CD4-positive, alpha-beta T cell (primary cell): Measurements from ENCODE around the gene COPS3. TPM values are rescaled to one million over a fixed set of nuclear protein-coding genes. Genes with fewer than 3 reads are reported as not detected.

Experiments used
- ATAC-seq: fragments of 200-7000 bp; cut with Tn5 transposase; one replicate; pipeline ENCODE4 v1.10.0; 2022; ENCODE audit warnings: mild to moderate bottlenecking; ENCODE audit not compliant: poor library complexity
- CTCF ChIA-PET: fragments of 350-600 bp; sonication (Branson Sonifier 250); formaldehyde crosslinking; loops from one replicate; lab custom pipeline; 2021; ENCODE audit warnings: antibody characterized with exemption, inconsistent platforms; lab: Charles Lee
- POLR2A ChIA-PET: fragments of 350-600 bp; sonication (Branson Sonifier 250); formaldehyde crosslinking; loops from one replicate; lab custom pipeline; 2021; ENCODE audit warnings: antibody characterized with exemption, inconsistent platforms; lab: Charles Lee
- DNase-seq, 14 experiments: peaks; one replicate each; pipeline ENCODE4 v3.0.0-alpha.2; 2013 to 2020; ENCODE audit warnings: mixed read lengths in 2 of 14
- H3K27ac ChIP-seq, 2 donors: one replicate each; pipeline versions ENCODE4 v1.5.1 to v1.7.0; 2013; ENCODE audit warnings: low read length in 2 of 2, low read depth in 1 of 2, mild to moderate bottlenecking in 1 of 2
- H3K27me3 ChIP-seq, 2 experiments: 1 replicate in 1 of 2; 2 replicates in 1 of 2; pipeline versions ENCODE4 v1.6.1 to v1.7.0; 2013; ENCODE audit warnings: low read length in 2 of 2, control low read depth in 1 of 2, mild to moderate bottlenecking in 1 of 2, moderate library complexity in 1 of 2; ENCODE audit not compliant: insufficient read depth in 2 of 2, control insufficient read depth in 1 of 2
- H3K36me3 ChIP-seq: one replicate; pipeline ENCODE4 v1.6.1; 2013; ENCODE audit warnings: low read length, control low read depth; ENCODE audit not compliant: insufficient read depth
- H3K4me1 ChIP-seq: one replicate; pipeline ENCODE4 v1.6.1; 2013; ENCODE audit warnings: low read length, control low read depth; ENCODE audit not compliant: insufficient read depth
- H3K4me3 ChIP-seq: one replicate; pipeline ENCODE4 v1.5.1; 2013; ENCODE audit warnings: mild to moderate bottlenecking, low read length, moderate library complexity
- H3K9me3 ChIP-seq, 2 experiments: 1 replicate in 1 of 2; 2 replicates in 1 of 2; pipeline versions ENCODE4 v1.6.1 to v1.7.0; 2013; ENCODE audit warnings: low read length in 2 of 2, mild to moderate bottlenecking in 2 of 2, control low read depth in 1 of 2, moderate library complexity in 1 of 2; ENCODE audit not compliant: control insufficient read depth in 1 of 2, insufficient read depth in 1 of 2
- H3K27ac Mint-ChIP-seq: one replicate; pipeline ENCODE4 v1.8.0; 2020; ENCODE audit warnings: mixed read lengths
- H3K27me3 Mint-ChIP-seq: one replicate; pipeline ENCODE4 v1.8.0; 2021; ENCODE audit warnings: mixed read lengths
- H3K36me3 Mint-ChIP-seq: one replicate; pipeline ENCODE4 v1.8.0; 2021; ENCODE audit warnings: low read depth, mixed read lengths
- H3K4me1 Mint-ChIP-seq: one replicate; pipeline ENCODE4 v1.8.0; 2021; ENCODE audit warnings: low read depth, mixed read lengths
- H3K4me3 Mint-ChIP-seq: one replicate; pipeline ENCODE4 v1.8.0; 2020; ENCODE audit warnings: mild to moderate bottlenecking, mixed read lengths
- H3K9me3 Mint-ChIP-seq: one replicate; pipeline ENCODE4 v1.8.0; 2020; ENCODE audit warnings: mixed read lengths
- CTCF ChIP-seq: fragments of 200-600 bp; IDR thresholded peaks from one replicate; pipeline ENCODE4 v1.8.0; 2022; ENCODE audit warnings: antibody characterized with exemption, mild to moderate bottlenecking
- intact Hi-C, 2 experiments: fragments of 100-400 bp; cut with DNase I in 1 of 2; cut with micrococcal nuclease in 1 of 2; formaldehyde crosslinking; loops; one replicate each; pipeline versions ENCODE4 v1.15.1 to v1.9.0; 2023 to 2025; cut with DNase I, micrococcal nuclease
- total RNA-seq, 174 experiments: library from RNA in 2 of 174; stranded (reverse) in 2 of 174; gene quantifications; one replicate each; pipeline ENCODE4 v1.2.3 and lab custom pipeline; 2021 to 2026

Gene COPS3
- total RNA-seq, 2 experiments from 2014 or later: 73.1 to 75.0 TPM

- POLR2A ChIA-PET: interaction anchor here (0.6 kb wide), 1 partner anchor 253 kb away, joined by 3 read pairs; no protein-coding TSS in a partner anchor
- peaks cover 6% of the 10 kb centered on the region for H3K4me1 Mint-ChIP-seq
- Histone ChIP-seq H3K4me3 (no peak overlapping the region), H3K27ac (no peak overlapping the region), H3K4me1 (peaks cover 6% of the 10 kb centered on the region), H3K27me3 (no peaks in the 10 kb centered on the region), H3K36me3 (no peaks in the 10 kb centered on the region), H3K9me3 (no peaks in the 10 kb centered on the region)
- H3K27ac Mint-ChIP-seq: no peak overlapping the region
- ATAC-seq (peak; percentile 99), DNase-seq (peak; percentile 66 to 87 (median 70))
- intact Hi-C loops: loop anchor here (1.0 kb wide), 2 partner anchors 171 to 312 kb away; no protein-coding TSS in a partner anchor
- H3K36me3 Mint-ChIP-seq: no peaks in the 10 kb centered on the region
- no peaks in the 10 kb centered on the region for H3K9me3 Mint-ChIP-seq
- no peak overlapping the region for H3K4me3 Mint-ChIP-seq
- no peaks in the 10 kb centered on the region for H3K27me3 Mint-ChIP-seq
- TF ChIP-seq CTCF: peak; percentile 81
- CTCF ChIA-PET: interaction anchor here (0.8 to 2.2 kb wide), 2 partner anchors 43 to 171 kb away, joined by 4 to 6 read pairs; no protein-coding TSS in a partner anchor
Measured at GRCh38 chr17:17313350-17313991, 32.4 kb upstream of the COPS3 start.

GRCh38 chr17:17309356-17309755 lies 28.3 kb upstream of the COPS3 start:
- POLR2A ChIA-PET: no interaction called here
- Histone ChIP-seq H3K9me3 (no peaks in the 10 kb centered on the region), H3K27me3 (no peaks in the 10 kb centered on the region), H3K4me1 (peaks cover 24% of the 10 kb centered on the region), H3K4me3 (no peak overlapping the region), H3K36me3 (no peaks in the 10 kb centered on the region), H3K27ac (no peak overlapping the region)
- Mint-ChIP-seq H3K4me1 (peaks cover 23% of the 10 kb centered on the region), H3K27me3 (no peaks in the 10 kb centered on the region), H3K4me3 (no peak overlapping the region), H3K36me3 (no peaks in the 10 kb centered on the region), H3K27ac (no peak overlapping the region), H3K9me3 (no peaks in the 10 kb centered on the region)
- TF ChIP-seq CTCF: no peak
- intact Hi-C loops: no loop called here
- ATAC-seq: no peak
- CTCF ChIA-PET: no interaction called here
- no peak for DNase-seq

GRCh38 chr17:17305281-17305801 lies 24.3 kb upstream of the COPS3 start:
- POLR2A ChIA-PET: interaction anchor here (1.0 to 1.5 kb wide), 5 partner anchors 21 to 953 kb away, joined by 3 to 11 read pairs (median 5); partner anchors contain the start of genes COPS3 and FLCN
- Histone ChIP-seq H3K27me3 (no peaks in the 10 kb centered on the region), H3K4me1 (peaks cover 43% of the 10 kb centered on the region), H3K9me3 (no peaks in the 10 kb centered on the region), H3K27ac (no peak overlapping the region), H3K36me3 (no peaks in the 10 kb centered on the region), H3K4me3 (no peak overlapping the region)
- no peaks in the 10 kb centered on the region for H3K27me3 Mint-ChIP-seq
- H3K9me3 Mint-ChIP-seq: no peaks in the 10 kb centered on the region
- H3K27ac Mint-ChIP-seq: peak overlapping the region; percentile 86
- intact Hi-C loops: loop anchor here (2.0 kb wide), 2 partner anchors 23 to 25 kb away; partner anchors contain the start of gene COPS3 (in 1 of the 2)
- CTCF ChIA-PET: interaction anchor here (1.2 kb wide), 2 partner anchors 163 to 314 kb away, joined by 3 to 4 read pairs; no protein-coding TSS in a partner anchor
- H3K36me3 Mint-ChIP-seq: no peaks in the 10 kb centered on the region
- TF ChIP-seq CTCF: no peak
- peak overlapping the region; percentile 89 for H3K4me3 Mint-ChIP-seq
- H3K4me1 Mint-ChIP-seq: peaks cover 31% of the 10 kb centered on the region
- DNase-seq (peak in 13 of 14 experiments; percentile 24 to 90 (median 43)), ATAC-seq (peak; percentile 71)
